HG02623 (cell line): ENCODE results near the gene RPRM.
A peak's percentile ranks its signal among the peaks of the same experiment; 100 is the strongest.
"Not testable (repeated sequence)": the region's sequence is repeated elsewhere in the genome, so short reads cannot be mapped to it uniquely, and the experiment has no call there.

Experiments used
- ATAC-seq: cut with Tn5 transposase; IDR thresholded peaks from one replicate; pipeline ENCODE4 v1.9.1; 2021; ENCODE audit warnings: moderate library complexity; ENCODE audit not compliant: unreplicated experiment

Gene RPRM

GRCh38 chr2:153478289-153479261 is at the start of gene RPRM:
TSS of gene RPRM (minus strand) at chr2:153478762. CDS start at chr2:153478565, 197 bp downstream.
- ATAC-seq, result peak; percentile 83

- no peak for ATAC-seq
Measured at GRCh38 chr2:153519257-153519875, 40.8 kb upstream of the RPRM start.

GRCh38 chr2:153512331-153512730 is 33.8 kb upstream of the RPRM start:
- ATAC-seq, result no peak

GRCh38 chr2:153510996-153511395 is 32.4 kb upstream of the RPRM start:
- ATAC-seq, result no peak

- ATAC-seq, result no peak
Measured at GRCh38 chr2:153509133-153509532, 30.6 kb upstream of the RPRM start.

GRCh38 chr2:153506499-153506898 is 27.9 kb upstream of the RPRM start:
- not testable (repeated sequence) for ATAC-seq

GRCh38 chr2:153499439-153499838 is 20.9 kb upstream of the RPRM start:
- no peak for ATAC-seq

- no peak for ATAC-seq
Measured at GRCh38 chr2:153497938-153498629, 19.5 kb upstream of the RPRM start.

- ATAC-seq, result no peak
Measured at GRCh38 chr2:153495725-153496124, 17.2 kb upstream of the RPRM start.

- no peak for ATAC-seq
Measured at GRCh38 chr2:153488072-153488471, 9.5 kb upstream of the RPRM start.

- ATAC-seq, result no peak
Measured at GRCh38 chr2:153487448-153487847, 8.9 kb upstream of the RPRM start.

- no peak for ATAC-seq
Measured at GRCh38 chr2:153479573-153479972, 1.0 kb upstream of the RPRM start.

GRCh38 chr2:153477636-153478288 is 800 bp downstream of the RPRM start:
- ATAC-seq, result no peak

GRCh38 chr2:153476816-153477635 is 1.5 kb downstream of the RPRM start:
- no peak for ATAC-seq

- no peak for ATAC-seq
Measured at GRCh38 chr2:153476491-153476815, 2.1 kb downstream of the RPRM start.

GRCh38 chr2:153474876-153475435 is 3.6 kb downstream of the RPRM start:
- no peak for ATAC-seq

GRCh38 chr2:153474407-153474806 is 4.2 kb downstream of the RPRM start:
- no peak for ATAC-seq

GRCh38 chr2:153470867-153471266 is 7.7 kb downstream of the RPRM start:
- ATAC-seq, result no peak

- ATAC-seq, result no peak
Measured at GRCh38 chr2:153464395-153464794, 14.2 kb downstream of the RPRM start.

- no peak for ATAC-seq
Measured at GRCh38 chr2:153462338-153462859, 16.2 kb downstream of the RPRM start.
